Activated T-cell treated with anti-CD3 and anti-CD28 coated beads, Interleukin-2, amount 50 U/mL, for 1 hour (primary cell): ENCODE results near the gene PPARG.
"Not testable (repeated sequence)": the region's sequence is repeated elsewhere in the genome, so short reads cannot be mapped to it uniquely, and the experiment has no call there.

Experiments
- DNase-seq: peaks from one replicate; pipeline ENCODE4 v3.0.0-alpha.2; 2020

Gene PPARG

DNA sequence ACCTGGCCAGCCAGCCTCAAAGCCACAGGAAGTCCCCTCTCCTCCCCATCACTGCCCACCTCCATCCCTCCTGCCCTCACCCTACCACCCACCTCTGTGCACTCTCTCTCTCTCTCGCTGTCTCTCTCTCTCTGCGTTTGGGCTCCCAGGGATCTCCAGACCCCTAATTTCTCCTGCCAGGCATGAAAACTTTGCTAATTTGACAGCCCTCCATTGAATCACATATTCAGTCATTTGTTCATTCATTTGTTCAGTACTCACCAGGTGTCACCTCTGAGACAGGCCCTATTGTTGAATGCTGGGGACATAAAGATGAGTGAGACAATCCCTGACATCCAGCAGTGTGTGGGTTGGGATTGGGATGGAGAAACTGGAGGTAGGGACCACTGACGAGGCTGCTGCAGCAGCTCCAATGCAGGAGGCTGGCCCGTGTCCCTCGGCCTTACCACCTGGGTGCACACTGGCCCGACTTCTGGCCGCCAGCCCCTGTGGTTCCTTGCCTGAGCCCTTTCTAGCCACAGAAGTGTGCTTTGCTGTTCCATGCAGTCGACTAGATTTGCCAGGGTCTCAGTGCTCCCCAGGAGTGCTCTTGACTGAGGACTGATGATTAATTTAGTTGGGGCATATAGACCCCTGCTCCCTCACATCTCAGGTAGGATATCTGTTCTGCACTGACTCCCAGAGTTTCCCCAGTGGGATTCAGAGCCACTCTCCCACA, 156.8 kb downstream of the PPARG start:
- no peak for DNase-seq

DNA sequence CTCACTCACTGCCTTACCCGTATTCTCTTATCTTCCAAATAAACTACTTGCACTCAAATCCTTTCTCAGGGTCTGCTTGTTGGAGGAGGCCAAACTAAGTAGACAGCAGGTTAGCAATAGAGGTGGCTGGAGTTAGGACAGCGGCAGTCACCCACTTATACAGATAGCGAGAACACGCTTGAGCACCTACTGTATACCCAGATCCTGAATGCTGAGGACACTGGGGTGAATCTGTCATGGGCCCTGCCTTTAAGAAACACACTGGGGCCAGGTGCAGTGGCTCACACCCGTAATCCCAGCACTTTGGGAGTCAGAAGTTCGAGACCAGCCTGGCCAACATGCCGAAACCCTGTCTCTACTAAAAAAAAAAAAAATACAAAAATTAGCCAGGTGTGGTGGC, 157.4 kb downstream of the PPARG start:
- DNase-seq: no peak

DNA sequence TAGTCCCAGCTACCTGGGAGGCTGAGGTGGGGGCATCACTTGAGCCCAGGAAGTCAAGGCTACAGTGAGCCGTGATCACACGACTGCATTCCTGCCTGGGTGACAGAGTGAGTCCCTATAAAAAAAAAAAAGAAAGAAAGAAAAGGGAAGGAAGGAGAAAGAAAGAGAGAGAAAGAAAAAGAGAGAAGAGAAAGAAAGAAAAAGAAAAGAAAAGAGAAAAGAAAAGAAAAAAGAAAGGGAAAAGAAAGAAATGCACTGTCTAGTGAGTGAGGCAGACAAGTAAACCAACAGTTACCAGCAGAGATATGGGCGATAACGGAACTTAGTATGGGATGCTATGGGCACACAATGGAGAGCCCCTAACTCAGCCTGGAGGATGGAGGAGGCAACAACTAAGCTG, 158.2 kb downstream of the PPARG start:
- no peak for DNase-seq

DNA sequence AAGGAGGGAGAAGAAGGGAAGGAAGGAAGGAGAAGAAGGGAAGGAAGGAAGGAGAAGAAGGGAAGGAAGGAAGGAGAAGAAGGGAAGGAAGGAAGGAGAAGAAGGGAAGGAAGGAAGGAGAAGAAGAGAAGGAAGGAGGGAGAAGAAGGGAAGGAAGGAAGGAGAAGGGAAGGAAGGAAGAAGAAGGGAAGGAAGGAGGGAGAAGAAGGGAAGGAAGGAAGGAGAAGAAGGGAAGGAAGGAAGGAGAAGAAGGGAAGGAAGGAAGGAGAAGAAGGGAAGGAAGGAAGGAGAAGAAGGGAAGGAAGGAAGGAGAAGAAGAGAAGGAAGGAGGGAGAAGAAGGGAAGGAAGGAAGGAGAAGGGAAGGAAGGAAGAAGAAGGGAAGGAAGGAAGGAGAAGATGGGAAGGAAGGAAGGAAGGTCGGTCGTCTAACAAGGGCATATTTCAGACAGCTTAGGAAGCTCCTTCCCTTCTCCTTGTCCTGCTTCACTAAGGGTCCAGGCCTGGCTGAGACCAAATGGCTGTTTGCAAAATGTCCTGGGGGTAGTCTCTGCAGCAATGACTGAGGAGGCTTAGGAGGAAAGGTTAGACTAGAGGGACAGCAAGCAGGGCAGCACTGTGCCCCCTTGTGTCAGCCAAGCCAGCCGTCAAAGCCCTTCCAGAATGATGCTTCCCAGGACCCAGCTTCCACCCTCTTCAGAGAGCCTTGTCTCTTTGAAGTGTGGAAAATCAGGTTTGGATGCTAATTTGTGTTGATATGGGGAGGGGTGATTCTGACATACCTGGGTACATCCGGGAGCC, 159.7 kb downstream of the PPARG start:
- DNase-seq: not testable (repeated sequence)

DNA sequence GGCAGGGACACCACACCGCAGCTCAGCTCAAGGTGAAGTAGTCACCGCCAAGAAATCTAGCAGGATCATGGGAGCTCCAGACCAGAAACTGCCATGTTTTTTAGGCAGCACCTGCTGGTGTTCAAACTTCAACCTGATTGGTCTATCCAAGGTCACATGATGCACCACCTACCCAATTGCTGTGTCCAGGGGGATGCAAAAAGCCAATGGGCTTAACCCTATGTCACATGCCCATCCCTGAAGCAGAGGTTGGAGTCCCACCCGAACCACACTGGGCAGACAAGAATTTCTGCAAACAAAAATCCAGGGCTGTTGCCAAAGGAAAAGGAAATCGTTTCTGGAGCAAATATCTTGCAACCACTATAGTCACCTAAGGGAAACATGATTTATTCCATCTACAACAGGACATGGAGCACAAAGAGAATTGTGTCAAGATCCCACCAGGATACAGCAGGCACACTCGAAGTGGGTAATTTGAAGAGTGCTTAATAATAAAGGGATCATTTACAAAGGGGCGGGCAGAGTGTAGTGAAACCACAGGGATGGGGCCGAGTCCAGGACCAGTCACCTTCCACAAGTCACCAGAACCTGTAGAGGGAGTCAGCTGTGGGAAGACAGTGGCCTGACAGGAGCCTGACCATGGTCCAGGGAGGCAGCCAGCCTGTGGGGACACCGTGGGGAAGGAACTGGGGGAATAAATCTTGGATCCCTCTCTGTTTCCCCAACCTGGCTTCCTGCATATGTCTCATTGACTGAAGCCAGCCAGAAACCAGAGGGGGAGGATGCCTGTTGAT, 161.2 kb downstream of the PPARG start:
- no peak for DNase-seq

DNA sequence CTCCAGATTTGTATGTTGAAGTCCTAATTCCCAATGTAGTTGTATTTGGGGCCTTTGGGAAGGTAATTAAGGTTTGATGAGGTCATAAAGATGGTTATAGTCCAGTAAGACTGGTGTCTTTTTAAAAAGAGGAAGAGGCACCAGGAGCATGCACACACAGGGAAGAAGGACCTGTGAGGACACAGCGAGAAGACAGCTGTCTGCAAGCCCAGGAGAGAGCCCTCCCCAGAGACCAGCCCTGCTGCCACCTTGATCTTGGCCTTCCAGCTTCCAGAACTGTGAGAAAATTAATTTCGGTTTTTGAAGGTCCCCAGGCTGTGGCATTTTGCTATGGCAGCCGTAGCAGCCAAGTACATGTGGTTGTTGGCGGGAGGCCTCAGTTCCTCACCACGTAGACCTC, 162.6 kb downstream of the PPARG start:
- DNase-seq: no peak

DNA sequence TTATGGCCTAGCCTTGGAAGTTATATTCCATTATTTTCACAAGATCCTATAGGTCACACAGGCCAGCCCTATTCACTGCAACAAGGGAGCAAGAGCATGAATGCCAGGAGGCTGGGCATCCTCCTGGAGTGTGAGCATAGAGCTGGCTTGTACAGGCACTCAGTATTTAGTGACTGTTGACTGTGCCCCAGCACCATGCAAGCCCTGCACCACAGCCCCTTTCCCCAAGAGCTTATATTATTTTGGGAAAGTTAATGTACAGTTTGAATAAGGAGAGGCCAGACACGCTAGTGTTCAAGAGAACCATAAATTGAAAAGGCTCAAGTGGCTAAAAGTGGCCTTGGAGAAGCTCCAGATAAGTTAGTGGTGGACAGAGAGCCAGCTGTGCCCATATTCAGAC, 163.1 kb downstream of the PPARG start:
- no peak for DNase-seq

DNA sequence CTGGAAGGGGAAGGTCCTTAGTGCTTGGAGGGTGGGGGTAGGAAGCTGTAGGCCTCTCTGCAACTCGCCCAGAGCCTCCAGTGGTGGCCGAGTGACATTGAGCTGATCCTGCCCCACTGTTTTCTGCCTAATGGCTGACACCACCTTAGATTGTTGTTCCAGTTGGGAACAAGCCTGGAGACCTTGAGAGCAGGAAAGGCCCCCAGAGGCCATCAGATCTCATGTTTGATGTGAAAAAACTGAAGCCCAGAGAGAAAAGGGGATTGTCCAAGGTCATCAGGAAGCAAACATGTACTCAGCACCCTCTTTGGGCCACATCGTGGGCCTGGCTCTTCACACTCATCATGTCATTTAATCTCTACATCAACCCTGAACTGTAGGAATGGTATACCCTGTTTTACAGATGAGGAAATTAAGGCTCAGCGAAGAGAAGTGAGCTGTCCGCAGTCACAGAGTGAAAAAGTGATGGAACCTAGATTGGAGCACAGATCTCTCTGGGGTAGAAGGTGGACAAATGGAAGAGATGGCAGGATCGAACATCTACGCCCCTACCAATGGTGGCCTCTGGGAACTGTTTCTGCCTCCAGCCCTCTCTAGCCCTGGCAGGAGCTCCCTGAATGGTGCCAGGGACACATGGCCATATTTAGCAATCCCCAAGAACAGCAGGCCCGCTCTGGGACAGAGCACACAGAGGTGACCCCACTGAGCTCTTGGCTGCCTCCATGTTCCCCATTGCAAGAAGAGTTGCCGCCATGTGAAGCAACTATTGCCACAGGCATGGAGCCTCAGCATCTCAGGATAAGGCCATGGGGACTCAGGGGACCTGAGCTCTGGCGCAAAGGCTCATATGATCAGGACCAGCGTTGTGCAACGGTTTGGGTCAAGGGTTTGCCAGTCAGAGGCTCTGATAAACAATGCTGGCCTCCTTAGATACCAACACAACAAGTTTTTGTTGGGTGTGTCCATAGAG, 163.8 kb downstream of the PPARG start:
- no peak for DNase-seq

DNA sequence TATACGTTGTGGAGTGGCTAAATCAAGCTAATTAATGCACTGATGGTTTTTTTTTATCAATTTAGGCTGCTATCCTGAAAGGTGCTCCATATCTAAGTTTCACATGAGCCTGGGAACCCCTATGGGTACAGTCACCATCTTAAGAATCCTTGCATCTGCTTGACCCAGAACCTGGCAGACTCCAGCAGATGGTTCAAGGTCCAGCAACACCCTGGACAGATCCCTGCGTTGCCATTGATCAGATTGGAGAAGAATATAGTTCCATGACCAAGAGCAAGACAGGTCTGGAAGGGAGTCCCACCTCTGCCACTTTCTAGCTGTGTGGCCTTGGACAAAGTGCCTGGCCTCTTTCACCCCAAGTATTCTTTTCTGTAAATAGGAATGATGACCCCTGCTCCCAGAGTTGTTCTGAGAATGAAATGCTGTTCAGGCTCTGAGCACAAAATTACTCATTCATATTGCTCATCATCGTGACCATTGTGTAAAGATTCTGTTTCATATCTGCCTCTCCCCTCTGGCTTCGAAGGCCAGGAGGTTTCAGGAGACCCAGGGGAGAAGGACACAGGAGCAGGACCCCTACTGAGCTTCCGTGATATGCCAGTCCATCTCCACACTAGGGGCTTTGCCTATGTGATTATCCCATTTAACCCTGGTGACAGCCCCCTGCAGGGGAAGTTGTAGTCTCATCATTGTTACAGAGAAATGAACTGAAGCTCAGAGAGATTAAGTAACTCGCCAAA, 165.4 kb downstream of the PPARG start:
- no peak for DNase-seq

DNA sequence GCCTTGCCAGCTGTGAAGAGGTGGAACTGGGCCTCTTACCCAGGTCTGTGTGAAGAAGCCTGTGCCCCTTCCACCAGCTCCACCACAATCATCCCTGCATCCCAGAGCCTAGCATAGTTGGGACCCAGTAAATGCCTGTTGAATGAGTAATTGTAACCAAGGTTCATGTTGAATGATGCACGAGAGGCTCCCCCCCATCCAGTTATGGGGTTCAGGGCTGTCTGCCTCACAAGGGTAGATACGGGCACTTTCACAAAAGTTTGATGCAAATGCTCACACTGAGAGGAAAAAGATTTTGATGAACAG, 165.9 kb downstream of the PPARG start:
- DNase-seq: no peak

DNA sequence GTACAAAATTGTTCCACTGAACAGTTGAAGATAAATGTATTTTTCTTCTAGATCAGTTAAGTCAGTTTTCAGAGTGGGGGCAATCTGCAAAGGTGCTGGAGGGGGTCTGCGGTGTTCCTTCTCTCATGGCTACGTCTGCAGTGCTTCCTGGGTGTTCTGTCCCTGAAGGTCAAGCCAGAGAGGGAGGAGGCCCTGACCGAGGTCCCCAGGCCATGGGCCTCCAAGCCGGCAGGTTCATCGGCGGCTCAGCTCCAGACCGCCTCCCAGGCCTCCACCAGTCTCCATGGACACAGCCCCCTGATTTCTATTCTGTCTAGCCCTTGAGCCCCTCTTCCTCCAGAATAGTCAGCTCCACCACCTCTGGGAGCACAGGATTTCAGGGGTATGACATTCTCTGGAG, 166.9 kb downstream of the PPARG start:
- DNase-seq: no peak

DNA sequence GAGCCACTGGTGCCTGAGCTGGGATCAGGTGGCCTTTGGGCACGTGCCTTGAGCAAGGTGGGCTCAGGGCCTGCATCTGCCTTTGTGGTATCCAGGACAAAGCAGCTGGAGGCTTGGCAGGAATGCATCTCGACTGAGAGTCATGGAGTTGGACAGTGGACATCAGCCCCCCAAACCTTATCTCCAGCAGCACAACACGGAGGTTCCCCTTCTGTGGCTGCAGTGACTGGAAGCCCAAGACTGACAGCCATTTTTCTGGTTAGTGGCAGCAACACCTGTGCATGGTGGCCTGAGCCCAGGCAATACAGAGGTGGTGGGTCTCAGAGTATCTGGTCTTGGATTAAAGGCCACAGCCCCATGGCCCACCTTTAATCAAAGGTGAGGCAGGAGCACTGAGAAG, 167.6 kb downstream of the PPARG start:
- no peak for DNase-seq

DNA sequence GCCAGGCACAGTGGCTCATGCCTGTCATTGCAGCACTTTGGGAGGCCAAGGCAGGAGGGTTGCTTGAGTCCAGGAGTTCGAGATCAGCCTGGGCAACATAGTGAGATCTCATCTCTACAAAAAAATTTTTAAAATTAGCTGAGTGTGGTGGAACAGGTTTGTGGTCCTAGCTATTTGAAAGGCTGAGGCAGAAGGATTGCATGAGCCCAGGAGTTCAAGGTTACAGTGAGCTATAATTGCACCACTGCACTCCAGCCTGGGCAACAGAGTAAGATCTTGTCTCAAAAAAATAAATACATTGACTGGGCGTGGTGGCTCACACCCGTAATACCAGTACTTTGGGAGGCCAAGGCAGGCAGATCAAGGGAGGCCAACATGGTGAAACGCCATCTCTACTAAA, 168.5 kb downstream of the PPARG start:
- DNase-seq: not testable (repeated sequence)

DNA sequence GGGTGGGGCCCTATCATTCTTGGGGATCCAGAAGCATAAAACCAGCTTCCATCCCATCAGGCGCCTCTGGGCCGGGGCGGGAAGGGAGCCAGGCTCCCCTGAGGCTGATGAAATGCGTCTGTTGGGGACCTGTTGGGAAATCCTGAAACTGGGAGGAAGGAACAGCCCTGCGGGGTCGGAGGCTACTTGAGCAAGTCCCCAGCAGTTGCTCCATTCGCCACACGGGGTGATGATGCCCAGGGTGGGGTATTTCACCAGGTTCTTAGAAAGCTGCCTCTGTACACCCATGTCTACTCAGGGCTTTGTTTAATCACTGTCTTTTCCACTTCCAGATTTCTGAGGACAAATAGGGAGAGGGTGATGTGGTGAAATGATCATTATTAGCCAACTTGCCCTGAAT, 170.0 kb downstream of the PPARG start:
- DNase-seq: no peak

DNA sequence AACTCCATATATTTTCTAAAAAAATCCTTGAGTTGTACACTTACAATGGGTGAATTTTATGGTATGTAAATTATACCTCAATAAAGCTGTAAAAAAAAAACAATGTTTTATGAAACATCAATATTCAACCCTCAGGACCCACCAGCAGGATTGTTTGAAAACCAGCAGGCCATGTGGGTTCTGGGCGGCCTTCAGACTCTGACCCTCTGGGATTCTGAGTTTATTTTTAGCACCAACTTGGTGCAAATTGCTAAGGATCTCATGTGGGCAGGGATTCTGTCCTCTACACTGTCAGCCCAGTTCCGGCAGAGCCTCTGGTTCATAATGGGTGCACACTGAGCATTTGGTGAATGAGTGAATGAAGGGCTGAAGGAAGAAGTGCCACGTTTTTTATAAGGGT, 171.3 kb downstream of the PPARG start:
- no peak for DNase-seq

DNA sequence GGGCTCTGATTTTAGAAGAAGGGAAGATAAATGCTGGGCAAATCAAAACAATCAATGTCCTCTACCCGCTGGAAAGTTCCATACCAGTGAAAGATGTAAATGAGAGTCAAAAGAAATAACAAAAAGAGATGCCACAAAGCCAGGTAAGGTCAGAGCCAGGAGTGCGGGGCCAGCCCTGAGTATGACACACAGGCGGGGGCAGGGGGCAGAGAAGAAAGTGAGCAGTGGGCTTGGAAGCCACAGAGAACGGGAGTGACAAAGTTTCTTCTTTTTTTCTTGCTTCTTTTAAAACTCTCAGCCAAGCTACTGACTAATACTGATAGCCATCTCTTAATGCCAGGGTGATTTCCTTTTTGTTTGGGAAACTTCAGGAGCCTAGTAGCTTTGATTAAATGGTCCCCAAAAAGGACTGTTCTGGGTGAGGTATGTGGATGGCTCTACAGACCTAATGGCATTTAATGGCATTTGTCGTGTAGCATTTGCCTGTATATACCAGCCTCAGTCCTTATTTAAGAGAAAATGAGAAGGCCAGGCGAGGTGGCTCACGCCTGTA, 172.3 kb downstream of the PPARG start:
- no peak for DNase-seq

DNA sequence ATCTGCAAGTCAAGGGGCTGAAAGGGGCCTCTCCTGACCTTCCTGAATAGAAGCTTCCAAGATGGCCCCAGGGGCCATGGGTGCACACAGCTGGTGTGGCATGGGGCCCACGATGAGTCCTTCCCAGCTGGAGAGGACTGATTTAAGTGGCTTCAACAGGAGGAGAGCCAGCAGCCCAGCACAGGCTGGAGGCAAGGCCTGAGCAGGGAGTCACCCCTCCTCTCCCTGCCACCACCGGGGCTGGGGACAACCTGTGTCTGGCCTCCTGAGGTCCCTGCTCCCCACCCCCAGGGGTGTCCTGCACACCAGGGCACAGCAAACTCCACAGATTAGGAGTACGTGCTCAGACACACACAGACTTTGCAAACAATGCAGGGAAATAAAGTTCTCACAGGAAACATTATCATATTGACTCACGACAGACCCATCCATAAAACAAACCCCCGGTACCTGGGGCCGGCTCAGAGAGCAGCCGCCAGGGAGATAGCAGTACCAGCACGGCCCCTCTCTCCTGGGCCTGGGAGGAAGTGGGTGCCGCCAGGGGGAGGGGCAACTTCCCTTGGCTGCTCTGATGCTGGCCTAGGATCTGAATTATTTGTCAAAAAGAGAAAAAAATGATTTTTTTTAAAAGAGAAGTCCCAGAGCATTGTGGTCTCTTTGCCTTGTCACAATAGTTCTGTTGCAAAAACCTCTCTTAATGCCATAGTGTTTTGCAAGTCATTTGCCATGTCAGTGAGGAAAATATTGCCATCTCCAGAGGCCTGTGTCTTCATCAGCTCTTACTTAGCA, 173.5 kb downstream of the PPARG start:
- no peak for DNase-seq

DNA sequence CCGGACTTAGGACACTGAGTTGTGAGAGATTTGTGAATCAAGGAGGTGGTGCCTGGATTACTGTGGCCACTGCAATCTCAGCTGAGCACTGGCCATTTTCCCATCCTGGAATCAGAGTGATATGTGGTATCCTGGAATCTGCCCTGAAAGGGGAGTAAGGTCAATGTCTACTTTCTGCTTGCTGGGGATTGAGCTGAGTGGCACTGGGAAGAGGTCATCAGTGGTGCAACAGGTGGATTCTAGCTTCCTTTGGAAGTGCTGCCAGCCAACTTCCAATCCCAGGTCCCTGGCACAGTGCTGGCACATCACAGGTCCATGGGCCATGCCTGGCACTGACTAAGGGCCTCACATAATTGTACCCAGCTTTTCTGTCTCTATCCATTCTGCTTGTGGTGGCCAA, 174.8 kb downstream of the PPARG start:
- no peak for DNase-seq

DNA sequence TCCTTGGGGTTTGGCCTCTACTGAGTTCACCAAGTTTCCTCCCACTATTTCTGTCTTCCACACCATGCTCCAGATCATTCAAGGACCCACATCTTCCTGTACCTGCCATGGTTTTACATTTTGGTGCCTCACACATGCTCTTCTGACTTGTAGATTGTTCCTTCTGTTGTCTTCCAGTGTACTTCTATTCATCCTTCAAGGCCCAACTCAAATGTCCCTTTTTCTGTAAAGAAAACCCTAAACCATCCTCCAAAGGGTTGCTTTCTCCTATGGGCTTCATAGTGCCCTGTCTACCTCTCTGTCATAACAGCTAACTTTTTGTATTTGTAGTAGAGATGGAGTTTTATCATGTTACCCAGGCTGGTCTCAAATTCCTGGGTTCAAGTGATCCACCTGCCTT, 175.3 kb downstream of the PPARG start:
- no peak for DNase-seq

DNA sequence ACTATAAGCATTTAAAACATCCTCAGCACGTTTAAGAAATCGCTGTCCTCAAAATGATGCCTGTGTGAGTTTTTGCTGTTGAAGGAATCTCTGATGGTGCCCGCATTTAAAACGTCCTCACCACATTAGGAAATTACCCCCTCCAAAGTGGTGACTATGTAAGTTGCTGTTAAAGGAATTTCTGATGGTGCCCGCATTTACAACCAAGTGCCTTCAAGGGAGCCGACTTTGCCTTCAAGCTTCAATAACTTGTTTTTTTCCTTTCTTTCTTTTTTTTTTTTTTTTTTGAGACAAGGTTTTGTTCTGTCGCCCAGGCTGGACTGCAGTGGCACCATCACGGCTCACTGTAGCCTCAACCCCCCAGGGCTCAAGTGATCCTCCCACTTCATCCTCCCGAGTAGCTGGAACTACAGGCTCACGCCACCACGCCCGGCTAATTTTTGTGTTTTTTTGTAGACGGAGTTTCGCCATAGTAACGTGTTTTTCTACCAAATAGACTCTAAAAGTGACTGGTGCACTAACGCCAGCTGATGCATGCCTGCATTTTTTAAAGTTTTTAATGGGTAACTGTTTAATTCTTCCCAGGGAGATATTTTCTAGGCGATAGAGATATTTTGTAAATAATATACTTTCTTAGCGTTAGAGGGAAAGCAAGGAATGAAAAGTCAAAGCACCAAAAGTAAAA, 176.4 kb downstream of the PPARG start:
- no peak for DNase-seq
